C4-2B (cell line): ENCODE data around the gene STK4.
A peak's percentile ranks its signal among the peaks of the same experiment; 100 is the strongest.
"Not testable (repeated sequence)": the region's sequence is repeated elsewhere in the genome, so short reads cannot be mapped to it uniquely, and the experiment has no call there.

ENCODE experiments used
- H3K27ac ChIP-seq: fragments of 450-650 bp; 2 replicates; pipeline ENCODE4 v1.5.1; 2017
- ZFX ChIP-seq: fragments of 450-650 bp; IDR thresholded peaks from 2 replicates; pipeline ENCODE4 v1.6.1; 2017
- TF ChIP-seq, protein P1 (sequence below): fragments of 450-650 bp; conservative IDR thresholded peaks from 2 replicates; pipeline ENCODE4 v1.5.1; 2017; ENCODE audit warnings: mild to moderate bottlenecking

The STK4 gene

DNA sequence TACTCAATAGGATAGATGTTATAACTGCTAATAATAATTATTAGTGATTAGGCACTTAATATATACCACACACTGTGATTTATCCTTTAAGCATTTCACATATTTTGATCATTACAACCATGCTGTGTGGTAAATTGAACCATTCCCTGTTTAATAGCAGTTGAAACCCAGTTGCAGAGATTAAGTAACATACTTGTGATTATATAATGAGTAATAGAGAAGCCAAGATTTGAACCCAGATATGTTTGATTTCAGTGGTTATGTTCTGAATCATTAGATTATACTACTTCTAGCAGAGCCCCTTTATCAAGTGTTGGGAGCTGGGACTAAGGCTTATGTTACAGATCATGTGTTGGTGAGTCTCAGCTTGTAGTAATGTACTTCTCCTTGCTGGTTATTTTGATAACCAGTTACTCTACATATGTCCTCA is 44.1 kb downstream of the STK4 start:
- H3K27ac ChIP-seq, result no peak overlapping the region
- TF ChIP-seq, protein P1, sequence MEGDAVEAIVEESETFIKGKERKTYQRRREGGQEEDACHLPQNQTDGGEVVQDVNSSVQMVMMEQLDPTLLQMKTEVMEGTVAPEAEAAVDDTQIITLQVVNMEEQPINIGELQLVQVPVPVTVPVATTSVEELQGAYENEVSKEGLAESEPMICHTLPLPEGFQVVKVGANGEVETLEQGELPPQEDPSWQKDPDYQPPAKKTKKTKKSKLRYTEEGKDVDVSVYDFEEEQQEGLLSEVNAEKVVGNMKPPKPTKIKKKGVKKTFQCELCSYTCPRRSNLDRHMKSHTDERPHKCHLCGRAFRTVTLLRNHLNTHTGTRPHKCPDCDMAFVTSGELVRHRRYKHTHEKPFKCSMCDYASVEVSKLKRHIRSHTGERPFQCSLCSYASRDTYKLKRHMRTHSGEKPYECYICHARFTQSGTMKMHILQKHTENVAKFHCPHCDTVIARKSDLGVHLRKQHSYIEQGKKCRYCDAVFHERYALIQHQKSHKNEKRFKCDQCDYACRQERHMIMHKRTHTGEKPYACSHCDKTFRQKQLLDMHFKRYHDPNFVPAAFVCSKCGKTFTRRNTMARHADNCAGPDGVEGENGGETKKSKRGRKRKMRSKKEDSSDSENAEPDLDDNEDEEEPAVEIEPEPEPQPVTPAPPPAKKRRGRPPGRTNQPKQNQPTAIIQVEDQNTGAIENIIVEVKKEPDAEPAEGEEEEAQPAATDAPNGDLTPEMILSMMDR, result no peak
- TF ChIP-seq ZFX, result no peak

DNA sequence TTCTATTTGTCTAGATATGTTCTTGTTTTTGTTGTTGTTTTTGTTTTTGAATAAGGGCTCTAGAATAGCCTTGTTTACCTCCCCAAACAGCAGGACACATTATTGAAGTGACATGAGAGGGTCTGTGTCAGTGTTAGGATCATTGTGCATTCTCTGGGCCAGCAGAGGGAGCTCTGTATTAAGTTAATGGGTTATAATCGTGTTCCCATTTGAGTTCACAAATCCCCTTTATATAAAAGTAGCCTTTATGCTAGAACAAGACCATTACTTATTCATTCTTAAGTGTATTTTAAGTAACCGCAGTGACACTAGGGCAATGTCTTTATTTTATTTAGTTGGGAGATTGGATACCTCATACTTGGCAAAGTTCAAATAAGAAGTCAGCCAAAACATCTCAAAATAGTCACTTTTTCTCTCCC is 44.8 kb downstream of the STK4 start:
- TF ChIP-seq ZFX, result no peak
- TF ChIP-seq, protein P1, result peak; percentile 90
- H3K27ac ChIP-seq, result no peak overlapping the region

DNA sequence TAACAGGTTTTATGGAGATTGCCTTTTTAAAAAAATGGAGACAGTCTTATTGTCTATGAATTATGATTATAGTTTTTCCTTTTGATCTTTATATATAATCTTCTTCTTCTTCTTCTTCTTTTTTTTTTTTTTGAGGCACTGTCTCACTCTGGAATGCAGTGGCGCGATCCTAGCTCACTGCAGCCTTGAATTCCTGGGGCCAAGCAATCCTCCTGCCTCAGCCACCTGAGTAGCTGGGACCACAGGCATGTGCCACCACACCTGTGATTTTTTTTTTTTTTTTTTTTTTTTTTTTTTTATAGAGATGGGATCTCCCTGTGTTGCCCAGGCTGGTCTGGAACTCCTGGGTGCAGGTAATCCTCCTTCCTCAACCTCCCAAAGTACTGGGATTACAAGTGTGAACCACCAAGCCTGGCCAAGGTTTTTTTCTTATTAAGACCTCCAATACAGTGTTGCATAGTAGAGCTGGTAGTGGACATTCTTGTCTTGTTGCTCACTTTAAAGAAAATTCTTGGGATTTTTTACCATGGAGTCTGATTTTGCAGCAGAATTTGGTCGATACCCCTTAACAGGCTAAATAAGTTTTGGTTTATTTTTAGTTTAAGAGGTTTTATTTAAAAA is 46.5 kb downstream of the STK4 start:
- TF ChIP-seq ZFX, result no peak
- TF ChIP-seq, protein P1, result no peak
- no peak overlapping the region for H3K27ac ChIP-seq

DNA sequence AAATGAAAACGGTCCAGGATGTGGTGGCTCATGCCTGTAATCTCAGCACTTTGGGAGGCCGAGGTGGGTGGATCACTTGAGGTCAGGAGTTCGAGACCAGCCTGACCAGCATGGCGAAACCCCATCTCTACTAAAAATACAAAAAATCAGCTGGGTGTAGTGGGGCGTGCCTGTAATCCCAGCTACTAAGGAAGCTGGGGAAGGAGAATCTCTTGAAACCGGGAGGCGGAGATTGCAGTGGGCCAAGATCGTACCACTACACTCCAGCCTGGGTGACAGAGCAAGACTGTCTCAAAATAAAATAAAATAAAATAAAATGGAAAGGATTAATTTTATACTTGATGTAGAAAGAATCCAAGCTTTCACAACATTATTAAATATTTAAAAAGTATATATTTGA is 47.8 kb downstream of the STK4 start:
- H3K27ac ChIP-seq, result not testable (repeated sequence)

DNA sequence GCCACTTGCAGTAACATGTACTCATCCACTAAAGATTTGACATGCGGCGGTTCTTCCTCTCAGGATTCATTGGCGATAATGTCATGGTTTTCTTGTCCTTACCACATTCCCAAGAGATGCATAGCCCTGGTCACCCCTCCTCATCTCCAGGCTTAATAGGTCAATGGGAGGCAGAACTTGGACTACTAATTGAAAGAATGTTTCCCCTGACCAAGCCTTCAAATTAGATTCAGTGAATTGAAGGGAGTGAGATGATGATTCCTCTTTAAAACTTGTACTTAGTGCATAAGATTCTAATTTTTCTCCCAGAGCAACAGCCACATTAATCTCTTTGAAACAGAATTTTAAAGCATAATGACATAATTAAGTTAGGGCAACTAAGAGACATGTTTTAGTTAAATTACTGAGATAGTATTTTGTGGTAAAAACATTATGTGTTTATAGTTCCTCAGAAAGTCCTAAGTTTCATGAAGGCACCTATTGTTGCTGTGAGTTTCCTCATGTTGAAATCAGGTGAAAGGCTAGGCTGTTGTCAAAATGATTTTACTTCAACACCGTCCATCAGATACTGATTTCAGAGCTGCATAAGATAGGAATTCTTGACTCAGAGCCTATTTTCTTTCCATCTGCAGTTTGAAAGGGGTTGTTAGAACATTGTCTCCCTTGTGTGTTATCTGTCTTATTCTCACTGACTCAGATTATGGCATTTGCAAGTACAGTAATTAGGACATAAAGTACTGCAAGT is 48.5 kb downstream of the STK4 start:
- TF ChIP-seq, protein P1, result no peak
- no peak for TF ChIP-seq ZFX

DNA sequence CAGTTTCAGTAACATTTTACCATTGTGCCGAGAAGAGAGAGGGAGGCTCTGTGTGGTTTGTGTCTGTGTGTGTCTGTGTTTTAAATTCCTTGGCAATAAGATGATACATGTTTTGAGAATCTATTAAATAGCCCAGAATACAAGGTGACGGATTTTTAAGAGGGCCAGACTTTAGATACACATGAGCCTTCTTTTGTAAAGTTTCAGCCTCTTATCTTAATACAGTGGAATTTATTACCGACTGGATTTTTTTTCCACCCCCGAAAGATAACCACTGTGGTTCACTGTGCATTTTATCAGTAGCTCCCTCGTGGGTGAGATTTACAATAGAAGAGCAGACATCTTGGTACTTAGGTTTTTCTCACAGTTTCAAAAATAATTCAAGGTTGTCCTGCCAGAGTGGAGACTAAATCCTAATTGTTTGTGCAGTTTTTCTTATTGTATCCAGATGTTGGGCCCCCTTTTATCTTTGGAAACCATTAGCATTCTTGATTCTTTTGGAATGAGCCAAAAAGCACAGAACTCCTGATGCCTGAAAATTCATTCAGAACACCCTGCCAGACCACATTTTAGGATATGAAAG is 49.9 kb downstream of the STK4 start:
- H3K27ac ChIP-seq, result no peak overlapping the region

More for the DNA sequence above, 48.5 kb downstream of the STK4 start:
- H3K27ac ChIP-seq, result no peak overlapping the region

DNA sequence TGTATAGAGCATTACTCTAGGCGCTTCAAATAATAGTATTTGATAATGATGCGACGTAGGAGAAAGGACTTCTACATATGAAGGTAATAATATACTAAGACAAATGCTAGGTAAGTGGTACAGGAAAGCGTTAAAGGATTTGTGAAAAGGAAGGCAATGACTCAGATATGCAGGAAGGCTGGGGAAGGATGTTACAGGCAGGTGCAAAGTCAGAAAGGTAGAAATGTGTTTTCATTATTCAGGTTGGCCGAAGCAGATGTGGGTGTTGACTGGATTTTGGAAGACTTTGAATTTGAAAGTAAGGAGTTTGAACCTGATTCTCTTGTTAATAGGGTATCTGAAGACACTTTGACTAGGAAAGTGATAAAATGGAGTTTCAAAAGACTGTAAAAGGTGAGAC is 51.0 kb downstream of the STK4 start:
- no peak overlapping the region for H3K27ac ChIP-seq
- no peak for TF ChIP-seq ZFX
- TF ChIP-seq, protein P1, result no peak

More for the DNA sequence above, 49.9 kb downstream of the STK4 start:
- TF ChIP-seq, protein P1, result no peak
